GM13976 (cell line): ENCODE measurements around the gene LOXHD1.

Experiments used
- DNase-seq: peaks from one replicate; pipeline ENCODE4 v3.0.0; 2012; ENCODE audit warnings: low spot score
- CTCF ChIP-seq: IDR thresholded peaks from 2 replicates; pipeline ENCODE4 v1.5.1; 2012; ENCODE audit warnings: borderline replicate concordance, mild to moderate bottlenecking; ENCODE audit not compliant: insufficient read depth; ENCODE audit errors: extremely low read depth, missing control alignments, control extremely low read depth
- in situ Hi-C: fragments of 300-500 bp; cut with MboI; formaldehyde crosslinking; loops from one replicate; pipeline ENCODE4 v1.12.0; 2022; ENCODE audit warnings: low sequenced_read_pairs, mixed read lengths, inconsistent platforms; ENCODE audit not compliant: unreplicated experiment

The LOXHD1 gene

DNA sequence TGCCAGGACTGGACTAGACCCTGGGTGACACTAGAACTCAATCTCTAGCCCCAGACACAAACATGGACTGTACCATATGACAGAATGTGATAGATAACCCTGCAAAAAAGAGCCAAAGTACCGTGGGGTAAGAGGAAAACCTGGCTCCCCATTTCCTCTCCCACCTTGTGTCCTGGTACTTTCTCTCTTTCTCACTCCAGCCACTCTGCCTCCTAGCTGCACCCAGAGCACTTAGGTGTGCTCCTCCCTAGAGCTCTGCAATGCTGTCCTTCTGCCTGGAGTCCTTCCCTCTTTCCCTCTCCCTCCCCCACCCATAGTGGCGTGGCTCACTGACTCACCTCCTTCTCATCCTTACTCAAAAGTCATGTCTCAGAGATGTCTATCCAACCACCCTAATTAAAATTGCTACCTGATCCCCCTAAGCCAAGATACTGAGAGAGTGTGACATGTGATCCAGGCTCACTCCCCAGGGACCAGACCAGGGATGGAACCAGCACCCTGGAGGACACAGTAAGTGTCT is 171.3 kb downstream of the LOXHD1 start:
- no peak for TF ChIP-seq CTCF
- no peak for DNase-seq
- in situ Hi-C loops = loop anchor here (10.0 to 25.0 kb wide), 2 partner anchors 198 to 341 kb away; no protein-coding TSS in a partner anchor

- no peak for TF ChIP-seq CTCF
- DNase-seq = no peak
- in situ Hi-C loops = loop anchor here (10.0 to 25.0 kb wide), 2 partner anchors 198 to 340 kb away; no protein-coding TSS in a partner anchor
Measured at GRCh38 chr18:46484971-46485370, 172.0 kb downstream of the LOXHD1 start.

- TF ChIP-seq CTCF = no peak
- DNase-seq = no peak
- in situ Hi-C loops = loop anchor here (10.0 to 25.0 kb wide), 2 partner anchors 196 to 338 kb away; no protein-coding TSS in a partner anchor
Measured at GRCh38 chr18:46482831-46483230, 174.2 kb downstream of the LOXHD1 start.

GRCh38 chr18:46481847-46482245 is 175.2 kb downstream of the LOXHD1 start:
- in situ Hi-C loops = loop anchor here (10.0 to 25.0 kb wide), 2 partner anchors 195 to 337 kb away; no protein-coding TSS in a partner anchor
- no peak for DNase-seq
- TF ChIP-seq CTCF = no peak

DNA sequence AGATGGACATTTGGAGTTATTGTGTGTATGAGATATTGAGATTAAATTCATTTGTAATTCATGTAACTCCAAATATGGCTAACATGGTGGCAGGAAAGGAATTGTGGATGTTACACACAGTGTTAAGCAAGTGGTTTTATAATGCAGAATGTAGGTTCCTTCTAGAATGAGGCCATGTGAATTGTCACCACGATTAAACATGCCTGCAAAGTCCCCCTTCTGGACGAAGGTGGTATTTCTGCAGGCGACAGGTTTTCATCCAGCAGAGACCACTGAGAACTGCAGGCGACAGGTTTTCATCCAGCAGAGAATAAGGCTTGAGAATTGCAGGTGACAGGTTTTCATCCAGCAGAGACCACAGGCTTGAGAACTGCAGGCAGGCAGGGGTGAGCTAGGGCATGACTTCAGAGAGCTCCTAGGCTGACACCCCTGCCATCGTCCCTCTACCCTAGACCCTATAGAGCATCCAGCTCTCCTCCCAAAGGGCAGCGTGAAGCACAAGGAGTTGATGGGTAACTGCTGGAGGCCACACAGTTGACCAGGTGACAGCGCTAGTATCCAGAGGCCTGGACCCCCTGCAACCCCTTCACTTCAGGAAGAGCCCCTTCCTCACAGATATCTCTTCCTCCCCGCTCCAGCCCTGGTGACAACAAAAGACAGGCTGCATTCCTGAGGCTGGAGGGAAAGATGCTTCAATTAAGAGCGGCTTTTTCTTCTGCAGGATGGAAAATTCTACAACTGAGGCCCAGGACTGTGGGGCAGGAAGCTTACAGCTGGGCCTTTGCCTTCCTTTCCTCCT is 175.8 kb downstream of the LOXHD1 start:
- in situ Hi-C loops = loop anchor here (10.0 to 25.0 kb wide), 2 partner anchors 194 to 336 kb away; no protein-coding TSS in a partner anchor
- DNase-seq = peak; percentile 53

GRCh38 chr18:46480226-46480625 is 176.8 kb downstream of the LOXHD1 start:
- DNase-seq = no peak
- no peak for TF ChIP-seq CTCF
- in situ Hi-C loops = loop anchor here (10.0 to 25.0 kb wide), 2 partner anchors 193 to 335 kb away; no protein-coding TSS in a partner anchor

More for the DNA sequence above, 175.8 kb downstream of the LOXHD1 start:
- TF ChIP-seq CTCF = peak; percentile 28
